Astrocyte (in vitro differentiated cells and primary cell): ENCODE data around the gene ABCG4. TPM values are rescaled to one million over a fixed set of nuclear protein-coding genes. Genes with fewer than 3 reads are reported as not detected.

Experiments used
- total RNA-seq: library from RNA; stranded (reverse); gene quantifications from 2 replicates; pipeline ENCODE4 v1.2.1, GENCODE V29; 2021

Gene ABCG4
- total RNA-seq, 1 donor from 2014 or later: 1.5 TPM

Other genes starting within 250 kb of the ABCG4 start
- gene BCL9L, start 223.1 kb upstream of the ABCG4 start, total RNA-seq: 128 and 138 TPM in 2 replicates
- gene UPK2, start 192.8 kb upstream of the ABCG4 start, total RNA-seq: 0.43 TPM in 1 of 2 replicates, not detected in the other
- not detected in 2 replicates for gene FOXR1, start 177.3 kb upstream of the ABCG4 start, total RNA-seq
- 15.6 and 25.4 TPM in 2 replicates for gene CENATAC, start 150.9 kb upstream of the ABCG4 start, total RNA-seq
- gene RPS25, start 130.7 kb upstream of the ABCG4 start, total RNA-seq: 643 and 750 TPM in 2 replicates
- 88.3 and 88.6 TPM in 2 replicates for gene TRAPPC4, start 130.3 kb upstream of the ABCG4 start, total RNA-seq
- gene SLC37A4, start 118.2 kb upstream of the ABCG4 start, total RNA-seq: 8.7 and 11.7 TPM in 2 replicates
- gene HYOU1, start 91.8 kb upstream of the ABCG4 start, total RNA-seq: 282 and 293 TPM in 2 replicates
- gene VPS11, start 81.2 kb upstream of the ABCG4 start, total RNA-seq: 22.4 and 24.0 TPM in 2 replicates
- gene HMBS, start 64.2 kb upstream of the ABCG4 start, total RNA-seq: 21.4 and 22.2 TPM in 2 replicates
- gene DPAGT1, start 47.2 kb upstream of the ABCG4 start, total RNA-seq: 44.1 and 47.1 TPM in 2 replicates
- 10.9 and 11.1 TPM in 2 replicates for gene C2CD2L, start 41.7 kb upstream of the ABCG4 start, total RNA-seq
- gene HINFP, start 27.5 kb upstream of the ABCG4 start, total RNA-seq: 22.7 and 27.8 TPM in 2 replicates
- gene NLRX1, start 19.7 kb downstream of the ABCG4 start, total RNA-seq: 6.3 and 9.6 TPM in 2 replicates
- not detected in 2 replicates for gene NHERF4, start 36.4 kb downstream of the ABCG4 start, total RNA-seq
- 45.1 and 46.6 TPM in 2 replicates for gene CBL, start 57.3 kb downstream of the ABCG4 start, total RNA-seq
- gene MCAM, start 168.1 kb downstream of the ABCG4 start, total RNA-seq: 188 and 213 TPM in 2 replicates
- gene RNF26, start 185.5 kb downstream of the ABCG4 start, total RNA-seq: 31.8 and 33.3 TPM in 2 replicates
- 5.6 and 6.3 TPM in 2 replicates for gene C1QTNF5, start 191.8 kb downstream of the ABCG4 start, total RNA-seq
- gene MFRP, start 197.7 kb downstream of the ABCG4 start, total RNA-seq: not detected in 2 replicates
- 6.5 and 6.7 TPM in 2 replicates for gene USP2, start 232.6 kb downstream of the ABCG4 start, total RNA-seq